ENCODE data around the gene PITX3. TPM values are rescaled to one million over a fixed set of nuclear protein-coding genes. Genes with fewer than 3 reads are reported as not detected.

Gene PITX3
- not detected for total RNA-seq

GRCh38 chr10:102241444-102242117 is at the start of gene PITX3:
TSS of gene PITX3 (minus strand) at chr10:102241512. CDS start at chr10:102232080, 9,432 bp downstream.
- Histone ChIP-seq H3K27me3 (peaks cover 0 to 47% (median 0%) of the 10 kb centered on the region in 4 donors), H3K9me3 (no peaks in the 10 kb centered on the region), H3K4me3 (peak within 1 kb of the TSS; percentile 34 to 68 (median 56)), H3K36me3 (no peaks in the 10 kb centered on the region), H3K27ac (peak within 1 kb of the TSS in 1 of 4 donors; percentile 29), H3K4me1 (peaks cover 20 to 44% (median 21%) of the 10 kb centered on the region in 3 donors)
- TF ChIP-seq CTCF (IDR thresholded peaks at IDR 0.05) (no peak), POLR2A (IDR thresholded peaks at IDR 0.05) (no peak)
- whole genome bisulfite sequencing, 2 donors = 1 to 3% methylated on average over 20 to 27 of the region's 57 CpGs
- DNase-seq = peak; percentile 33
- intact Hi-C loops (cut with DNase I) = no loop called here

GRCh38 chr10:102289840-102290239 is 48.5 kb upstream of the PITX3 start:
- intact Hi-C loops (cut with DNase I) = no loop called here
- Histone ChIP-seq H3K27me3 (no peaks in the 10 kb centered on the region), H3K36me3 (no peaks in the 10 kb centered on the region), H3K4me3 (no peak overlapping the region), H3K4me1 (peaks cover 3 to 30% (median 9%) of the 10 kb centered on the region in 3 donors), H3K9me3 (no peaks in the 10 kb centered on the region), H3K27ac (no peak overlapping the region)
- no peak for TF ChIP-seq CTCF (IDR thresholded peaks at IDR 0.05)
- TF ChIP-seq POLR2A (IDR thresholded peaks at IDR 0.05) = no peak
- 92 to 98% methylated on average over 3 of the region's 3 CpGs for WGBS, 2 donors
- no peak for DNase-seq

GRCh38 chr10:102289356-102289755 is 48.0 kb upstream of the PITX3 start:
- Histone ChIP-seq H3K36me3 (no peaks in the 10 kb centered on the region), H3K27me3 (no peaks in the 10 kb centered on the region), H3K27ac (no peak overlapping the region), H3K9me3 (no peaks in the 10 kb centered on the region), H3K4me1 (peaks cover 6 to 30% (median 11%) of the 10 kb centered on the region in 3 donors), H3K4me3 (no peak overlapping the region)
- no peak for DNase-seq
- TF ChIP-seq CTCF (IDR thresholded peaks at IDR 0.05) = no peak
- TF ChIP-seq POLR2A (IDR thresholded peaks at IDR 0.05) = no peak
- intact Hi-C loops (cut with DNase I) = no loop called here
- whole genome bisulfite sequencing, 2 donors = 80 to 100% methylated on average over 2 of the region's 2 CpGs

GRCh38 chr10:102287991-102288390 is 46.7 kb upstream of the PITX3 start:
- TF ChIP-seq CTCF (IDR thresholded peaks at IDR 0.05) (no peak), POLR2A (IDR thresholded peaks at IDR 0.05) (no peak)
- Histone ChIP-seq H3K27me3 (no peaks in the 10 kb centered on the region), H3K9me3 (no peaks in the 10 kb centered on the region), H3K4me3 (no peak overlapping the region), H3K27ac (no peak overlapping the region), H3K4me1 (peaks cover 14 to 37% (median 19%) of the 10 kb centered on the region in 3 donors), H3K36me3 (no peaks in the 10 kb centered on the region)
- intact Hi-C loops (cut with DNase I) = no loop called here
- 89 to 98% methylated on average over 4 of the region's 4 CpGs for WGBS, 2 donors
- no peak for DNase-seq

GRCh38 chr10:102287538-102287937 is 46.2 kb upstream of the PITX3 start:
- TF ChIP-seq CTCF (IDR thresholded peaks at IDR 0.05) = no peak
- no peak for TF ChIP-seq POLR2A (IDR thresholded peaks at IDR 0.05)
- Histone ChIP-seq H3K9me3 (no peaks in the 10 kb centered on the region), H3K27ac (no peak overlapping the region), H3K4me1 (peaks cover 18 to 41% (median 22%) of the 10 kb centered on the region in 3 donors), H3K4me3 (no peak overlapping the region), H3K36me3 (no peaks in the 10 kb centered on the region), H3K27me3 (no peaks in the 10 kb centered on the region)
- intact Hi-C loops (cut with DNase I) = no loop called here
- no peak for DNase-seq
